CD4-positive, alpha-beta T cell treated with Interleukin-2 at 100 ng/mL for 4 hours (primary cell): Measurements from ENCODE around the gene CEBPA.

Experiments used
- DNase-seq: peaks from one replicate; pipeline ENCODE4 v3.0.0-alpha.2; 2020; ENCODE audit warnings: low spot score

The CEBPA gene

GRCh38 chr19:33302175-33302973 is at the start of gene CEBPA:
TSS of gene CEBPA (minus strand) at chr19:33302534. CDS start at chr19:33302414, 120 bp downstream.
- peak; percentile 69 for DNase-seq

- no peak for DNase-seq
These were observed 48.4 kb upstream of the CEBPA start for GRCh38 chr19:33350538-33351309.

- DNase-seq = no peak
These were observed 47.3 kb upstream of the CEBPA start for GRCh38 chr19:33349319-33350289.

GRCh38 chr19:33348301-33349010 is 46.1 kb upstream of the CEBPA start:
- DNase-seq = no peak

- no peak for DNase-seq
These were observed 45.0 kb upstream of the CEBPA start for GRCh38 chr19:33347300-33347699.

GRCh38 chr19:33346665-33347064 is 44.3 kb upstream of the CEBPA start:
- DNase-seq = no peak

- DNase-seq = no peak
These were observed 42.8 kb upstream of the CEBPA start for GRCh38 chr19:33345163-33345562.

GRCh38 chr19:33344573-33344925 is 42.2 kb upstream of the CEBPA start:
- DNase-seq = no peak

- DNase-seq = no peak
These were observed 41.7 kb upstream of the CEBPA start for GRCh38 chr19:33343859-33344572.

- DNase-seq = no peak
These were observed 41.0 kb upstream of the CEBPA start for GRCh38 chr19:33343301-33343700.

- no peak for DNase-seq
These were observed 38.7 kb upstream of the CEBPA start for GRCh38 chr19:33340991-33341390.

GRCh38 chr19:33339016-33339984 is 37.0 kb upstream of the CEBPA start:
- no peak for DNase-seq

GRCh38 chr19:33335446-33335845 is 33.1 kb upstream of the CEBPA start:
- no peak for DNase-seq

- DNase-seq = no peak
These were observed 31.9 kb upstream of the CEBPA start for GRCh38 chr19:33334271-33334670.

GRCh38 chr19:33333642-33334041 is 31.3 kb upstream of the CEBPA start:
- DNase-seq = no peak

GRCh38 chr19:33333151-33333550 is 30.8 kb upstream of the CEBPA start:
- no peak for DNase-seq

GRCh38 chr19:33332248-33332647 is 29.9 kb upstream of the CEBPA start:
- no peak for DNase-seq

- DNase-seq = no peak
These were observed 27.4 kb upstream of the CEBPA start for GRCh38 chr19:33329736-33330135.

GRCh38 chr19:33329060-33329459 is 26.7 kb upstream of the CEBPA start:
- no peak for DNase-seq

GRCh38 chr19:33325920-33326319 is 23.6 kb upstream of the CEBPA start:
- no peak for DNase-seq
